Stimulated activated CD4-positive, alpha-beta T cell treated with anti-CD3 and anti-CD28 coated beads, Interleukin-15, amount 100 ng/mL, for 1 hour (primary cell): ENCODE data around the gene MMP12.

Experiments used
- DNase-seq, 2 donors: peaks; one replicate each; pipeline ENCODE4 v3.0.0-alpha.2; 2020; ENCODE audit warnings: low read depth in 1 of 2, low spot score in 1 of 2

Gene MMP12

GRCh38 chr11:102850973-102851745 is 23.6 kb downstream of the MMP12 start:
- no peak for DNase-seq

GRCh38 chr11:102849311-102849710 is 25.5 kb downstream of the MMP12 start:
- DNase-seq, result no peak

- DNase-seq, result no peak
Observed at GRCh38 chr11:102846292-102846691, 28.5 kb downstream of the MMP12 start.

- DNase-seq, result no peak
Observed at GRCh38 chr11:102843489-102843888, 31.3 kb downstream of the MMP12 start, which contains the start of gene MMP3. Gene MMP3, minus strand, starts transcription at chr11:102843609. Its CDS starts 63 bp downstream, at chr11:102843546.

- DNase-seq, result no peak
Observed at GRCh38 chr11:102842930-102843329, 31.9 kb downstream of the MMP12 start.

GRCh38 chr11:102840018-102840417 is 34.8 kb downstream of the MMP12 start:
- DNase-seq, result no peak

- no peak for DNase-seq
Observed at GRCh38 chr11:102837646-102838045, 37.1 kb downstream of the MMP12 start.

GRCh38 chr11:102837156-102837555 is 37.6 kb downstream of the MMP12 start:
- DNase-seq, result no peak

GRCh38 chr11:102836290-102836875 is 38.4 kb downstream of the MMP12 start:
- no peak for DNase-seq

GRCh38 chr11:102833731-102834130 is 41.1 kb downstream of the MMP12 start:
- no peak for DNase-seq

- DNase-seq, result no peak
Observed at GRCh38 chr11:102832612-102833011, 42.2 kb downstream of the MMP12 start.

- DNase-seq, result no peak
Observed at GRCh38 chr11:102831489-102832440, 43.0 kb downstream of the MMP12 start.

- DNase-seq, result no peak
Observed at GRCh38 chr11:102831128-102831488, 43.7 kb downstream of the MMP12 start.

- DNase-seq, result no peak
Observed at GRCh38 chr11:102830001-102830727, 44.6 kb downstream of the MMP12 start.

GRCh38 chr11:102829316-102830000 is 45.3 kb downstream of the MMP12 start:
- no peak for DNase-seq

GRCh38 chr11:102824556-102824955 is 50.2 kb downstream of the MMP12 start:
- DNase-seq, result no peak

- DNase-seq, result no peak
Observed at GRCh38 chr11:102819491-102819890, 55.3 kb downstream of the MMP12 start.

GRCh38 chr11:102813484-102813883 is 61.3 kb downstream of the MMP12 start:
- no peak for DNase-seq
